HG03571 (cell line): ENCODE measurements around the gene PDCD1.
"Not testable (repeated sequence)": the region's sequence is repeated elsewhere in the genome, so short reads cannot be mapped to it uniquely, and the experiment has no call there.

ENCODE experiments used
- ATAC-seq: cut with Tn5 transposase; IDR thresholded peaks from one replicate; pipeline ENCODE4 v1.9.1; 2021; ENCODE audit not compliant: unreplicated experiment

PDCD1 gene

GRCh38 chr2:241858206-241859016 lies at the start of gene PDCD1:
PDCD1 (minus strand) TSS chr2:241858894; CDS start chr2:241858838, 56 bp downstream.
- ATAC-seq, result no peak

- not testable (repeated sequence) for ATAC-seq
These were observed 49.1 kb upstream of the PDCD1 start for GRCh38 chr2:241907831-241908230.

- no peak for ATAC-seq
These were observed 48.3 kb upstream of the PDCD1 start for GRCh38 chr2:241906826-241907570.

- not testable (repeated sequence) for ATAC-seq
These were observed 47.7 kb upstream of the PDCD1 start for GRCh38 chr2:241906378-241906770.

GRCh38 chr2:241905716-241906377 lies 47.2 kb upstream of the PDCD1 start:
- ATAC-seq, result no peak

GRCh38 chr2:241904791-241905710 lies 46.4 kb upstream of the PDCD1 start:
- ATAC-seq, result no peak

GRCh38 chr2:241904011-241904718 lies 45.5 kb upstream of the PDCD1 start:
- no peak for ATAC-seq

- no peak for ATAC-seq
These were observed 44.7 kb upstream of the PDCD1 start for GRCh38 chr2:241903121-241904010.

- ATAC-seq, result no peak
These were observed 43.8 kb upstream of the PDCD1 start for GRCh38 chr2:241902357-241902991.

GRCh38 chr2:241901500-241902351 lies 43.0 kb upstream of the PDCD1 start:
- ATAC-seq, result no peak

- no peak for ATAC-seq
These were observed 42.3 kb upstream of the PDCD1 start for GRCh38 chr2:241901018-241901380.

GRCh38 chr2:241900251-241901017 lies 41.7 kb upstream of the PDCD1 start:
- ATAC-seq, result no peak

GRCh38 chr2:241898463-241899270 lies 40.0 kb upstream of the PDCD1 start:
- no peak for ATAC-seq

- no peak for ATAC-seq
These were observed 38.7 kb upstream of the PDCD1 start for GRCh38 chr2:241897231-241897916.

- ATAC-seq, result no peak
These were observed 38.1 kb upstream of the PDCD1 start for GRCh38 chr2:241896746-241897201.
